Measurements from ENCODE around the gene DNAJC17.

DNAJC17 gene

GRCh38 chr15:40825661-40826422, 18.6 kb upstream of the DNAJC17 start:
- no peak overlapping the region for H3K4me3 ChIP-seq (ENCODE audit: control insufficient read depth, low read depth, low read length)
- DNase-seq (ENCODE audit: low read depth) = no peak
- TF ChIP-seq CTCF (conservative IDR thresholded peaks at IDR 0.05; ENCODE audit: control insufficient read depth, insufficient read depth, low read depth, low read length) = no peak

- no peak overlapping the region for H3K4me3 ChIP-seq (ENCODE audit: control insufficient read depth, low read depth, low read length)
- DNase-seq (ENCODE audit: low read depth) = no peak
- no peak for TF ChIP-seq CTCF (conservative IDR thresholded peaks at IDR 0.05; ENCODE audit: control insufficient read depth, insufficient read depth, low read depth, low read length)
These were observed 16.5 kb upstream of the DNAJC17 start for GRCh38 chr15:40823572-40824343.

- DNase-seq (ENCODE audit: low read depth) = no peak
- no peak for TF ChIP-seq CTCF (conservative IDR thresholded peaks at IDR 0.05; ENCODE audit: control insufficient read depth, insufficient read depth, low read depth, low read length)
- H3K4me3 ChIP-seq (ENCODE audit: control insufficient read depth, low read depth, low read length) = no peak overlapping the region
These were observed 13.9 kb upstream of the DNAJC17 start for GRCh38 chr15:40821195-40821594.

- H3K4me3 ChIP-seq (ENCODE audit: control insufficient read depth, low read depth, low read length) = no peak overlapping the region
- no peak for TF ChIP-seq CTCF (conservative IDR thresholded peaks at IDR 0.05; ENCODE audit: control insufficient read depth, insufficient read depth, low read depth, low read length)
- DNase-seq (ENCODE audit: low read depth) = no peak
These were observed 11.8 kb upstream of the DNAJC17 start for GRCh38 chr15:40819048-40819447.

- DNase-seq (ENCODE audit: low read depth) = no peak
- TF ChIP-seq CTCF (conservative IDR thresholded peaks at IDR 0.05; ENCODE audit: control insufficient read depth, insufficient read depth, low read depth, low read length) = no peak
- no peak overlapping the region for H3K4me3 ChIP-seq (ENCODE audit: control insufficient read depth, low read depth, low read length)
These were observed 7.9 kb upstream of the DNAJC17 start for GRCh38 chr15:40815042-40815698.

GRCh38 chr15:40812721-40813425, 5.6 kb upstream of the DNAJC17 start:
- no peak overlapping the region for H3K4me3 ChIP-seq (ENCODE audit: control insufficient read depth, low read depth, low read length)

More at GRCh38 chr15:40812721-40813425, 5.6 kb upstream of the DNAJC17 start:
- no peak for TF ChIP-seq CTCF (conservative IDR thresholded peaks at IDR 0.05; ENCODE audit: control insufficient read depth, insufficient read depth, low read depth, low read length)
- DNase-seq (ENCODE audit: low read depth) = no peak

Data from fibroblast of mammary gland (primary cell).